Ishikawa (cell line): ENCODE measurements around the gene METTL13.

ENCODE experiments used
- CEBPB ChIP-seq: IDR thresholded peaks from 2 replicates; pipeline ENCODE4 v1.6.1; 2012
- EP300 ChIP-seq: IDR thresholded peaks from 2 replicates; pipeline ENCODE4 v1.6.1; 2012; ENCODE audit warnings: borderline replicate concordance
- MAX ChIP-seq: IDR thresholded peaks from 2 replicates; pipeline ENCODE4 v1.6.1; 2012
- NFIC ChIP-seq: IDR thresholded peaks from 2 replicates; pipeline ENCODE4 v1.6.1; 2012
- RAD21 ChIP-seq: IDR thresholded peaks from 2 replicates; pipeline ENCODE4 v1.6.1; 2012; ENCODE audit warnings: low read depth
- REST ChIP-seq: IDR thresholded peaks from 2 replicates; pipeline ENCODE4 v1.6.1; 2012; ENCODE audit warnings: low read depth, mild to moderate bottlenecking
- TAF1 ChIP-seq: IDR thresholded peaks from 2 replicates; pipeline ENCODE4 v1.6.1; 2012; ENCODE audit warnings: low read depth, mild to moderate bottlenecking
- TCF12 ChIP-seq: IDR thresholded peaks from 2 replicates; pipeline ENCODE4 v1.6.1; 2012; ENCODE audit warnings: low read depth
- USF1 ChIP-seq: IDR thresholded peaks from 2 replicates; pipeline ENCODE4 v1.6.1; 2012
- YY1 ChIP-seq: IDR thresholded peaks from 2 replicates; pipeline ENCODE4 v1.6.1; 2012; ENCODE audit warnings: low read depth
- ZBTB7A ChIP-seq: IDR thresholded peaks from 2 replicates; pipeline ENCODE4 v1.6.1; 2012; ENCODE audit warnings: low read depth

DNA sequence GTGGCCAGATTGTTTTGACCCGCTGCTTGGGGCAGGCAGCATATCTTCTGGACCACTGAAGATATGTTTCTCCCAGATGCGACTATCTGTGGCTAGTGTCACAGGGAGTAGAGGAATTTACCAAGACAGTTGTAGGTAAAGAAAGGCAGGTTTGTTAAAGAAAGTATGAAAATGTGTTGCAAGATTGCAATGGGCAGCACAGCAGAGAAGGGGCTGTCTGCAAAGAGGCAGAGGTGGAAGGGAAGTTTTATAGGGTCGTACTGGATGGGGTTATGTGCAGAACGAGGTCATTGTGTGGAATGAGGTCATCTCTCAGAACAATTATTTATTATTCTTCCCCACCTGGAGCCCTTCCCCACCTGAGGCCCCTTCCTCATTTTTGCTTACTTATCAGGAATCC is 24.6 kb upstream of the METTL13 start:
- TF ChIP-seq EP300 (no peak), MAX (no peak), TCF12 (no peak), CEBPB (no peak), NFIC (no peak), RAD21 (no peak), ZBTB7A (no peak), USF1 (no peak), TAF1 (no peak), YY1 (no peak), REST (no peak)
